Activated T-cell treated with anti-CD3 and anti-CD28 coated beads for 1 hour (primary cell): ENCODE results near the gene PTGES2.

Source experiments
- DNase-seq: peaks from one replicate; pipeline ENCODE4 v3.0.0-alpha.2; 2020; ENCODE audit warnings: low read depth

PTGES2 gene

DNA sequence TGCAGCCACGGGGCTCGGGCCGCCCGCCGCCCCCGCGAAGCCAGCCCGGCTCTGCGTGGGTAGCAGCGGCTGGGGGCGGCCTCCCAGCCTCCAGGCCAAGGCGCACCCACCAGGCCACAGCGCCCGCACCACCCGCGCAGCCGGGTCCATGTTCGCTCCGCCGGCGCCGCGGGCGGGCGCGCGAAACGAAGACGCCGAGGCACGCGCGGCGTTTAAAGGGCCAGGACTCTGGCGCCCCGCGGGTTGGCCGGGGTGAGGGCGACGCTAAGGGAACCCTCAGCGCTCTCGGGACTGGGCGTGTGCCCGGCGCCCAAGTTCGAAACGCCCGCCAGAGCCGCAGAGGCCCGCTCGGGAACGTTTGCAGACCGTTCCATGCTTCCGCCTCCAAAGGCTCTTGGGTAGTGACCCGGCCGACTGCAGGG lies at the start of gene PTGES2:
Gene PTGES2, minus strand, starts transcription at position 162 of the 422 bp plus-strand sequence. Its CDS starts 12 bp downstream, at position 150.
- peak; percentile 74 for DNase-seq

DNA sequence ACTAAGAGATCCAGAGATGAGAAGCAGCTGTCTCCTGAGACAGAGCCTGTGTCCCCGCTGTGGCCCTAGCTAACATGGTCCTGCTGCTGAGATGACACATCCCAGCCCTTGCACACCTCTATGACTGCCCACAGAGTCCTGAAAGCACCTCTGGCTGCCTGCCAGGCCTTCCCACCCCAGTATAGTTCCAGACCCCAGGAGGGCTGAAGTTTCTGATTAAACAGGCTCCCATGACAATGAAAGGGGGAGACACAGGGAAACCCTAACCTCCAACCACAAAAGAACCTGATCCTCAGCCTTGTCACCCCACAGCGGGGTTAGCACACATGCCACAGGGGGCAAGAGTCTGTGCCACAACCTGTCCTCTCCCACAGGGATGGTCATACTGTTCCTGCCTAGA lies 48.2 kb upstream of the PTGES2 start:
- DNase-seq = no peak

DNA sequence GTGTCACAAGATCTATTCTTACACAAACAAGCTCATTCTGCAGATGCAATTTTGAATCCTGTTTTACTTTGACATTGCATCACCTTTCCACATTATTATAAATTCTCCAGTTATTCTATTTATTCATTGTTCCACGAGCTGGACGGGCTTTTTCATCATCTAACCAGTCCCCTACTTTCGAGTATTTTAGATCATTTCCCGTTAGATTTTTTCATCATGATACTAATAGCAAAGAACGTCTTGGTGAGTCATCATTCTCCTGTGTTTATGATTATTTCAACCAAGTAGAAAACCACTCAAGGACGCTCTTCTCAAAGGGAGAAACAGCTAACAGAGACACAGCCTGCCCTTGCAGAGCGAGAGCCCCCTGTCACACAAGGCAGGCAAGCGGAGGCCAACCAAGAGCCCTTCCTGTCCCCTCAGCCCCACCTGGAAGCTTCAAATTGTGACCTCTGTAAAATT lies 47.6 kb upstream of the PTGES2 start:
- DNase-seq = no peak

DNA sequence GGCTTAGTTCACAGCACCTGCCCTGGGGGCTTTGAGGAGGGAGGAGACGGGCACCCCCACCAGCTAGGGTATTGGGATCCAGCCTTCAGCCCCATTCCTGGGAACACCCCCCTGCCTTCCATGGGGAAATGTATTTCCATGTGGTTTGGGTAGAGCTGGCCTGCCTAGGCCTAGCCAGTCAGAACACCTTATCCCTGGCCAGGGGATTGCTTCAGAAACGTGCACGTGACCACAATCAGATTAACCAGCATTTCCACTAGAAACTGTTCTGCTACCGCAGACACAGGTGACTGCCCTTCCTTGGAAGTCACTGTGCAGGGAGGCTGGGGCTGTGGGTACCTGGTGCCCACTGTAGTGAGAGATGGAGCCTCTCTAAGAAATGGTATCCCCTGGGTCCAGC lies 46.5 kb upstream of the PTGES2 start:
- no peak for DNase-seq

DNA sequence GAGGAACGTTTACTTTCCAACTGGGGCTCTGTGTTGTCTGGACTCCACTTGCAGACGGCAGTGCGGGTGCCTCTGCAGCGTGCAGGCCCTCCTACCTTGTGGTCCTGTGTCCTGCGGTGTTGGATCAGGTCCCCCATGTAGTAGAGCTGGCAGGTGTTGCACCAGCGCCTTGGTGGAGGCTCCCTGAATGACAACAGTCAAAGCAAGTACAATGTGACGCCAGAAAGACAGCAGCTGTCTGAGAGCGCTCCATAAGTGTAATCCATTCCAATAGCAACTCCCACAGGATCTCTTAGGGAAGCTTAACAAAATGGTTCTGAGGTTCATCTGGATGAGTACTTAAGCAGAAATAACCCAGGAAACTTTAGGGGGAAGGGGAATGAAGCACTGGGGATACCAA lies 42.4 kb upstream of the PTGES2 start:
- DNase-seq = no peak

DNA sequence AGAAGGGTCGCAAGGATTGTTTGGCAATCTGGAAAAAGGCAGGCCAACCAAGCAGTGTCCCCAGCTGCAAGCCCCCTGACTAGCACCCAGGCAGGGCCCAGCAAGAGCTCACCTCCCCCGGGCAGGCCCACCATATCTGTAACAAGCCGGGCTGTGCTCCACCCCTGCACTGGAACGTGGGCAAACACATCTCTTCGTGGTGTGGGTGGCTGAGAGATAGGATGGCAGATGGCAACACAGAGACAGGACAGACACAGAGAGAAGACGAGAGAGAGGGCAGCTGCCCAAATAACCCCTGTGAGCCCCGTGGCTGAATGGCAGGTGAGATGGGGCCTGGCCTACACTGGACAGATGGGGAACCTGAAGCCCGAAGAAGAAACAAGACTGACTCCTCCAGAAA lies 42.0 kb upstream of the PTGES2 start:
- DNase-seq = no peak

DNA sequence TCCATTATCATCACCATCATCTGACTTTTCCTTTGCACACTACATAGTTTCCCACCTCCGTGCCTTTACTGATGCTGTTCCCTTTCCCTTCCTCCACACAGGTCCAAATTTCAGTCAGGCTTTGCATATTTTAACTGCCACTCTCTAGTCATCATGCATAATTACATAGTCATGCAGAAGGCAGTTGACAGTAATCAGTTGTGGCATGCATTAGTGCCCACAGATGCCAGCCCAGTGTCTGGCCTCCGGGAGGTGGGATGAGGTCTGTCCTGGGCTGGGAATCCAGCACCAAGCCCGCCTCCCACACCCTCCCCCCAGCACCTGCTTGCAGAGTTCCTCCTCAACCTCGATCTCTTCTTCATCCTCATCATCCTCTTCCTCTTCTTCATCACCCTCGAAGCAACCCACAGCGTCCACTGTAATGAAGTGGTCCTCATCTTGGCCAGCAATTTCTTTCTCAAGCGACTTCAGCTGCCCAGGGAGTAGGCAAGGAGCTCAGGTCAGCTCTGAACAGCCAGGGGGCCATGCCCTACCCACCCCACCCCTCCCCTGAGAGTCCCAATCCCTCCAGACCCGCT lies 41.3 kb upstream of the PTGES2 start:
- DNase-seq = no peak

DNA sequence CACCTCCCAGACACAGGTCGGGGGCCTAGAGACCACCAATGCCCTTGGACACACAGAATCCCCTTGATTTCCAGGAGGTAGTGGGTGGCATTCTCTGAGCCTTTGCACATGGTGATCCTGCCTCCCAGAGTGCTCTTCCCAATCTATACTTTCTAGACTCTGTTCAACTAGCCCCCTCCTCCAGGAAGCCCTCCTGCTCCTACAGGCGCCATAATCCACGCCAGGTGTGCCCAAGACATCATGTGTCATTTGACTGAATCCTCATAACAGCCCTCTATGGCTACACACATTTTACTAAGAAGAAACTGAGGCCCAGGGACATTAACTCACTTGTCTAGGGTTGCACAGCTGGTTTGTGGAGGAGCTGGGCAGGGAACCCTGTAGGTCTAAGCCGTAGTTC lies 39.7 kb upstream of the PTGES2 start:
- no peak for DNase-seq

DNA sequence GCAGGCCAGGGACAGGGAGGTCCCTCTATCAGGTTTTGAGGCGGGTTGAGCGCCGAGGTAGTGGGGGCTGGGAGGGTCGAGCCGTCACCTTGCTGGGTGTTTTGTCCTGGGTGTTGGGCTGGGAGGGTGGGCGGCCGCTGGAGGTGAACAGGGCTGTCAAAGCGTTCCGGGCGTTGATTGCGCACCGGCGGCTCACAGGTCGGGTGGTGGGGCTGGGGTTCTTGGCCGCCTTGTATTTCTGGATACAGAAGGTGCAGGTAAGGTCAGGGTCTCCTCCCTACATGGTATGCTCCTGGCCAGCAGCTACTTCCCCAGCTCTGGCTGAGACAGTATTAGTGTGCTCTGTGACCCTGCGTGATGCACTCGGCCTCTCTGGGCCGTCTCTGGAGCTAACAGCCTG lies 38.6 kb upstream of the PTGES2 start:
- no peak for DNase-seq

DNA sequence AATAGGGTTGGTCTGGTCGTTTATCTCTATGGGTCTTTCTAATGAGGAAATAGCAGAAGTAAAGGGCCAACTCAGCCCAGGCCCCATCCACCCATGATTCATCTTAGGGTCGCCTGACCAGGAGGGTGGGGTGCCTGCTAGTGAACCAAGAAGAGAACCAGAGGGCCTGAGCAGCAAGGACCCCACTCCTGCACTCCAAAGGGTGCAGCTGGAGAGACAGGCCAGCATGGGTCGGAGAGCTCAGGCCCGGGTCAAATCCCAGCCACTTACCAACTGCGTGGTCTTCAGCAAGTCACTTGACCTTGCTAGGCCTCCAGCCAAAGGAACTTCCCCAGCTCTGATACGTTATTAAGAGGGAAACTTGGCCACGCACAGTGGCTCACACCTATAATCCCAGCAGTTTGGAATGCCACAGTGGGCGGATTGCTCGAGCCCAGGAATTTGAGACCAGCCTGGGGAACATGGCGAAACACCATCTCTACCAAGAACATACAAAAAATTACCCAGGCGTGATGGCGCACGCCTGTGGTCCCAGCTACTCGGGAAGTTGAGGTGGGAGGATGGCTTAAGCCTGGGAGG lies 36.9 kb upstream of the PTGES2 start:
- no peak for DNase-seq

DNA sequence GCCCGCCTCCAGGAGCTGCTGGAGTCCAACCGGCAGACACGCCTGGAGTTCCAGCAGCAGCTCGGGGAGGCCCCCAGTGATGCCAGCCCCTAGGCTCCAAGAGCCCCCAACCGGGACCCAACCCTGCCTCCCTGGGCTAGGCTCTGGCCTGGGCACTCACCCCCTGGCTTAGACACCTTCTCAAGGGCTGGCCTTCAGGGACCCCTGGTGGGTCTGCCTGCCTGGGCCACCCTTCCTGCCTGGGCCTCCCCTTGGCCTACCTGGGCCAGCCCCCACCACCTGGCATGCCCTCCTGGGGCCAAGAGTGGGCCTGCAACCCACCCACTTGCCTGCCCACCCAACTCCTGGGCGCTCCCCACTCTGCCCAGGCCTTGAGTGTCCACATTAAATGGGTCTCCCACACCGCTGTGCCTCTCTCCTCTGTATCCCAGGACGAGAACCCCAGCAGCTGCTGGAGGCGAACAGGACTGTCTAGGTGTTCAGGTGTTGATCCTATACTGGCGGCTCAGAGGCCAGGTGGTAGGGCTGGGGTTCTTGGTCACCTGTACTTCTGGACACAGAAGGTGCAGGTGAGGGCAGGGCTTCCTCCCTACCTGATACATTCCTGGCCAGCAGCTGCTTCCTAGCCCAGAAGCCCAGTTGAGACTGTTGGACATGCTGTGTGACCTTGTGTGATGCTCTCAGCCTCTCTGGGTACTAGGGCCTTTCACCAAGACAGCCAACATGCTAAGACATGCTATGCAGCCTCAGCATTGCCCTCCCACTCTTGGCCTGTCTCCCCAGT lies 36.2 kb upstream of the PTGES2 start:
- no peak for DNase-seq

DNA sequence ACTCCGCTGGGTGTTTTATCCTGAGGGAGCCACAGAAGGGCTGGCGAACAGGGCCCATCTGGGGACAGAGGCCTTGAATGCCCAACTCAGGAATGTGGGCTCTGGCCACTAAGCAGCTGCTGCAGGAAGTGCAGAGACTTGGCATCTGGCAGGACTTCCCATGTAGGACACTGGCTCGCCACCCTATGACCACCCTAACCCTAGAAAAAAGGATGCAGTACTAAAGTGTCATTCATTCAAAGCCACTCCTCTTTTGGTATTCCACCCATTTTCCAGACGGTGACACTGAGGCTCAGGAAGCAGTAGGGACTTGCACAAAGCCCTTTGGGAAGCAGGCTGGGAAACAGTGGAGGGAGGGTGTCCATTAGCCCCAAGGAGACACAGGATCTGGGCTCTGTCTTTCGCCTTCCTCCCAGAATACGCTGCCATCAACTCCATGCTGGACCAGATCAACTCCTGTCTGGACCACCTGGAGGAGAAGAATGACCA lies 35.5 kb upstream of the PTGES2 start:
- no peak for DNase-seq

DNA sequence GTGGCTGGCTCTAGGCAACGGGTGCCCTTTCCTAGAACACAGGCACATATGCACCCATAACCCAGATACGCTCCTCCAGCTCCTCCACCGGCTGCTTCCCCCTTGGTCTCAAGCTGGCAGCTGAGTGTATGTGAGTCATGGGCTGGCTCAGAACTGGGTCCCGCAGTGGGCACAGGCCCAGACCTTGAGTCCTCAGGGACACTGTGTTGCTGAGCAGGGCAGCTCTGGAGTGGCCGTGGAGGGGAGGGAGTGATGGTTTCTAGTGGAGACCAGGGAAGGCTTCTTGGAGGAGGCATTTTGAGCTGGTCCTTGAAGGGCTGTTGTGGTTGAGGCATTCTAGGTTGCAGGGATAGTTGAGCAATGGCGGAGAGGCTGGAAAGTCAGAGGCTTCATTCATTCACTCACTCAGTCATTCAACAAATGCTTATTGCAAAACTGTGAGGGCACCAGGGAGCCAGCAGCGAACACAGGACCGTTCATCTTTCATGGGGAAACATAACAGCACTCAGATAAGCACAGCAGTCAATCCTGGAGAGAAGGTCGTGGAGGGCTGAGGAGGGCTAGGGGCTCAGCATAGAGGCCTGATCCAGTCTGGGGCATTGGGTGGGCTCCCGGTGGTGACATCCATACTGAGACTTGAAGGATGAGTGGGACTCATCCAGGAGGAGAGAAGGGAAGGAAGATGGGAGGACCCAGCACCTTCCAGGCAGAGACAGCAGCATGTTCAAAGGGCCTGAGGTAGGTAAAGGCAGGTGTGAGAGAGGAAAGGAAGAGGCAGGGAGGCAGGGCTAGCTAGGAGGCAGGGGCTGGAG lies 34.9 kb upstream of the PTGES2 start:
- no peak for DNase-seq

DNA sequence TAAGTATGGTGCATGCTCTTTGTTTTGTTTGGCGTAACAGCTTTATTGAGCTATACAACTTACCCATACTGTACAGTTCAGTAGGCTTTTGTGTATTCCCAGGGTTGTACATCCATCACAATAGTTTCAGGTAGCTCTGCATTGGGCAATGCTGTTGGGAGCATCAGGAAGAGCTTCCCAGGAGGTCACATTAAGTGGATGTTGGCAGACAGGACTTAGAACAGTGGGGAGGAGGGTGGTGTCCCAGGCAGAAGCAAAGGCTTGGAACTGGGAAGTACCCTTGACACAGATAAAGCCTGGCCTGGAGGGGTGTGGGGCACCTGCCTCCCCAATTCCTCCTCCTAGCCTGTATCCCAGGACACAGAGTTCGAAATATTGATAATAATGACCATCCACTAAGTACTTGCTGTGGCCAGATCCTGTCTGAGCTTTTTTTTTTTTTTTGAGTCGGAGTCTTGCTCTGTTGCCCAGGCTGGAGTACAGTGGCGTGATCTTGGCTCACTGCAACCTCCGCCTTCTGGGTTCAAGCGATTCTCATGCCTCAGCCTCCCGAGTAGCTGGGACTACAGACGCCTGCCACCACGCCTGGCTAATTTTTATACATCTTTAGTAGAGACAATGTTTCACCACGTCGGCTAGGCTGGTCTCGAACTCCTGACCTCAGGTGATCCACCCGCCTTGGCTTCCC lies 33.8 kb upstream of the PTGES2 start:
- DNase-seq = no peak

DNA sequence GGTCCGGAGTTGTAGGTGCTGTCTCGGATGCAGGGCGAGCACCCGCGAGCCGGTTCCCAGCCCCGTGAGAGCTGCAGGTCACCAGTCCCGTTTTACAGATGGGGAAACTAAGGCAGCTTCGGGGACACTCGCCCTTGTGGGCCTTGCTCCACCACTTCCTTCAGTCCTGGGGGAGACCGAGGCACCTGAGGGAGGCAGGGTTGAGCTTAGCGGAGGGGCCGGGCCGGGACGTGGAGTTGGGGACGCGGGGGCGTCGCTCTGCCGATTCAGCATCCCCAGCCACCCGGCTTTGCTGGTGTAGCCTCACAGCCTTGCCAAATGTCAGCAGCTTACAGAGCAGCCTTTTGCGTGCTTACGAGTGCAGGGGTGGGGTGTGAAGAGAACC lies 33.1 kb upstream of the PTGES2 start:
- DNase-seq = peak; percentile 22

DNA sequence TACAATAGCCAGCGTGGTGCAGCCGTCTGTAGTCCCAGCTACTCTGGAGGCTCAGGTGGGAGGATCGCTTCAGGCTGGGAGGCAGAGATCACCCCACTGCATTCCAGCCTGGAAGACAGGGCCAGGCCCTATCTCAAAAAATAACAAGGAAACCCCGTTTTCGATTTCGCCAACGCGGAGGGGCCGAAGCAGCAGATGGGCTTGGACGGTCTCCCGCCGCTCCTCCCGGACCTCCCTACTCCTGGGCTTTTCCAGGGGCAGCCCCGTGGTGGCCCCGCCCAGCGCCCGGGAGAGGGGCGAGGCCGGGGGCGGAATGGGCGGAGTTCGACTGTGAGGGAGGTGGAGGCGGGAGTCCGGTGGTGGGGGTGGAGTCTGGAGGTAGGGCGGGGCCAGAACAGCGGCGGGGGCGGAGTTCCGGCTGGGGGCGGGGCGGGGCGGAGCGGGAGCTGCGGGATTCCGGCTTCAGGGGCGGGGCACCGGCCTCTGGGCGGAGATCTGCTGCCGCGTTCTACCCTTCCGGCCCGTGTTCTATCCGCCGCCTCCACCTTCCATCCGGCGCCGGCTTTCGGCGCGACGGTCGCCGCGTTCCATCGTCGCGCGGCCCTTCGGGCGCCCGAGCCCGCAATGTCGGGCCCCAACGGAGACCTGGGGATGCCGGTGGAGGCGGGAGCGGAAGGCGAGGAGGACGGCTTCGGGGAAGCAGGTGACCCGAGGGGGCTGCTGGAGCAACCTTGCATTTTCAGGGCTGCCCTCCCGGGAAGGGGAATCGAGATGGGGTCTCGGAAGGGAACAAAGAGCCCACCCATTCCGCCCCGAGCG lies 32.5 kb upstream of the PTGES2 start, which contains the start of gene BBLN:
Gene BBLN, plus strand, starts transcription at position 482 of the 819 bp plus-strand sequence. Its CDS starts 143 bp downstream, at position 625.
- peak; percentile 91 for DNase-seq

DNA sequence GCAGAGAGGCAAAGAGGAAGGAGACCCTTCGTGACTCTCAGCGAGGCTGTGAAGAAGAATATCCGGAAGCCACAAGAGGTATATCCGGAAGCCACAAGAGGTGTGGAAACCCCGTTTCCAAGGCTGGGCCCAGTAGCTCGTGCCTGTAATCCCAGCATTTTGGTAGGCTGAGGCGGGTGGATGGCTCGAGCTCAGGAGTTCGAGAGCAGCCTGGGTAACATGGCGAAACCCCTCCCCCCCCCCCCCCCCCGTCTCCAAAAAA lies 31.9 kb upstream of the PTGES2 start:
- DNase-seq = peak; percentile 26

DNA sequence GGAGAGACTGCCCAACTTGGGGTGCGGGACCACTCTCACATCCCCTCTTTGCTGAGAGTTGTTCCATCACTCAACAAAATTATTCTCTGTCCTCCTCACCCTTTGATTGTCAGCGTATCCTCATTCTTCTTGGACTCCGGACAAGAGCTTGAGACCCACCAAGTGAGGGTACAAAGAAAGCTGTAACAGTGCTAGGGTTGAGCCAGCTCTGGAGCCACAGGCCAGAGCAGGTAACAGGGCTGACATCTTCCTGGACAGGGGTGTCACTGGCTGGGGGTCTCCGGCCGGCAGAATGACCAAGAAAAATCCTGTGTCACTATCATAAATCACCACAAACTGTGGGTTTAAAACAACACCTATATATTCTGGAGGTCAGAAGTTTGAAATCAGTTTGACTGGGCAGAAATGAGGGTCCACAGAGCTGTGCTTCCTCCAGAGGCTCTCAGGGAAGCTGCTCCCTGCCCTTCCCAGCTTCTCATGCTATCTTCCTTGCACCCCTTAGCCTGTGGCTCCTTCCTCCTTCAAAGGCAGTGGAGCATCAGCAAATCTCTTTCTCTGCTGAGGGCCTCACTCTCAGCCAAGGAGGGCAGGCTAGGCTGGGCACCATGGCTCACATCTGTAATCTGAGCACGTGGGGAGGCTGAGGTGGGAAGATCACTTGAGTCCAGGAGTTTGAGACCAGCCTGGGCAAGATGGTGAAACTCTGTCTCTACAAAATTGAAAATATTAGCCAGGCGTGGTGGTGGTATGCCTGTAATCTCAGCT lies 28.4 kb upstream of the PTGES2 start:
- no peak for DNase-seq

DNA sequence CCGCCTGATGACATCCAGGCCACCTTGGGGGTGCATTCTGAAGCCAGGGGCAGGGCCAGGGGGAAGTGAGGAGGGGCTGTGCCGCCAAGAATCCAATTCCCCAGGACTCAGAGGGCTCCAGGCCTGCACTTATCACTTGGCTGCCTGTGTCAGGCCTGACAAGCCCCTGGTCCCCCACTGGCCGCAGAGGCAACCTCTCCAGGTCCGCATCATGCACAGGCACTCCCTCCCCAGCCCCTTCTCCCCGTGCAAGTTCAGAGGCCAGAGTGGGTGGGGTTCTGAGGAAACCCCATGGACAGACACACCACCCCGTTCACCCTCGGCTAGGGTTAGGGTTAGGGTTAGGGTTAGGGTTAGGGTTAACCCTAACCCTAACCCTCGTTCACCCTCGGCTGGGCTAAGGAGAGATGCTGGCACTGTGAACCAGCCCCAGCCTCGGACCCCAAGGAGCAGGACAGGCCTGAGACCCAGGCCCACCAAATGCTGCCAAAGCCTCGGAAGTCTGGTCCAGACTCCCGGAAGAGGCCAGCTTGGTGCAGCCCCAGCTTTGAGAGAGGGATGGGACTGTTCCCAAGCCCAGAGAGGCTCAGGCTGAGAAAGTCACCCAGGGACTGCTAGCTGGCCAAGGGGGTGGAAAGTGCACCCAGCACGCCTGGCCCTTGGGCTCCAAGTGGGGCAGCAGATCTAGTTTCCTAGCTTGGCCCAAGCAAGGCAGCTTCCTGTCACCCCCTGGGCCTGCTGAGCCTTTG lies 26.6 kb upstream of the PTGES2 start:
- DNase-seq = no peak
